NCI-H1436 (cell line): ENCODE results near the gene LRRC75A.

Experiments
- DNase-seq: peaks from one replicate; lab custom pipeline; 2025; lab: John Stamatoyannopoulos, UW

Gene LRRC75A

DNA sequence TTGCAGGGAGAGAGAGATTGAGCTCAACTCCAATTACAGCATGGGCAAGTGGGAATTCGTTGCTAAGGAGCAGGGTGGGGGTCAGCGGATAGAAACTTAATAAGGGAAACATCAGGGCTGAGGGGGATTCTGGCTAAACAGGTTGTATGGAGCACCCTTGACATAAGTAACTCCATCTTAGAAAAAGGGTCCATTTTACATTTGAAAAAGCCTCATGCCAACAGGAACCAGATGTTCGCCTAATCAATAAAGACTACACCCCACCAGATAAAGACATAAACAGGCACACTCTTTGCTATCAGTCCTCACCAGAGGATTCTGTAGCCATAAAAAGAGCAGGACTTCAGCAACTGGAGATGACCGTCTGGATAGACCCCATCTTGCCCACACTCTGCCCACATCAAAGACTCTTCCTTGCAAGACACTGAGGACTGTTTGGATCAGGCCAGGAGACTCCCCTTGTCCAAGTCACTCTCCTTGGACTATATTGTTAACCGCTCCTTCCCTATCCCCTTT is 1.6 kb upstream of the LRRC75A start:
- DNase-seq, result no peak

DNA sequence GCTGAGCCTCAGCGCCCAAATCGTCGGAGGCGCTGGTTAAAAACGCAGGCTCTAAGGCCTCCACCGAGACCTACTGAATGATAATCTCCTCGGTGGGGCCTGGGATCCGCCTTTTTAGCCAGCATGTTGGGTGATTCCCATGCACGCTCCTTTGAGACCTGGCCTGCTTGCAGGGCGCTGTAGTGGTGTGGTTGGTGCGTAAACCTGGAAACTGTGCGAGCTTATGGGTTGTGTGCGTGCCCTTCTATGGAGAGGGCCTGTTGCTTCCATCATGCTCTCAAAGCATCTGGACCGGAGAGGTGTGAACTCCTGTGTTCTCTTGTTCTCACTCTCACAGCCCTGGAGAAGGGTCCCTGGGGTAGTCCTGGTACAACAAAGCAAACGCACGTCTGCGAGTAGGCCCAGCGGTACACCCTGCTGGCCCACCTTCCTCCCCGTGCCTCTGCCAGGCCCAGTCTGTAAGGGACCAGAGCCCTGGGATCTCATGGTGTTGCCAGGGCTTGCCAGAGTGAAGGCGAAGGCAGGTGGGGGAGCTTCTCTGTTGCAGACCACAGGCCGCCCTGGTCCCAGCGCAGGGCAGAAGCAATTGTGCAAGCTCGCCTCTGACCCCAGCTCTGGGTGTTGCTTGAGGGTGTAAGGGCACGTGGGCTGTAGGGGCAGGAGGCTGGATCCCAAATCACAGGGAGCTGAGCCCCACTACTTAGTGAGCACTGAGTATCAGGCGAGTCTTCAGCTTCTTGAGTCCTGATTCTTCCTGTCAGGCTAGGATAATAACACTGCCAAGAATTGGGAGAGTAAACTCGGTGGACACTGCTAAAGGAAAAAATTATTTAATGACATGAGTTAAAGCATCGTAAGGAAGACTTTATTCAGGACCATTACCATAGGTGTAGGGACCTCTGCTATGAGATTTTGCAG is 879 bp upstream of the LRRC75A start:
- DNase-seq, result no peak

DNA sequence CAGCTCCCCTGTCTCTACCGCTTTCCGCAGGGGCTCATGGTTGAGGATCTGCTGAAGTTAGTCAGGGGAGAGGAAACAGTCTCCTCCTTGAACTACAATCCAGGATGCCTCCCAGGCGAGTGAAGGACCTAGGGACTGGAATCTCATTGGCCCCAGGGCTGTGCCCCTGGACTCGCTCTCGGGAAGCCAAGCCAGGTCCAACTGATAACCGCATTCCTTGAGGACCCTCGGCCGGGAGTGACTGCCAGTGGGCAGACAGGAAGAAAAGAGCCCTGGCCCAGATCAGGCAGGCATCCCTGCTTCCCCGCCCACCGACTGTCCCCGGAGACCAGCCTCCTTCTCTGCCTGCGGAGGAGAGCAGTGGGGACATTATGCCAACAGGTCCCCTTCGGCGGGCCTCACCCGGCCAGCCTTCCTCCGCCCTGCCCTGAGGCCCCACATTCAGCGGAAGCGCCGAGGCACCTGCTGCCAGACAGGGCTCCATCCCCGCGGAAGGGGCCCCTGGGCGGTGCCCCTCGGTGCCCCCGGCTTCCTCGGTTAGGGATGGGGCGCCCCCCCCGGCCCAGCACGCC is 776 bp downstream of the LRRC75A start:
- peak; percentile 55 for DNase-seq

DNA sequence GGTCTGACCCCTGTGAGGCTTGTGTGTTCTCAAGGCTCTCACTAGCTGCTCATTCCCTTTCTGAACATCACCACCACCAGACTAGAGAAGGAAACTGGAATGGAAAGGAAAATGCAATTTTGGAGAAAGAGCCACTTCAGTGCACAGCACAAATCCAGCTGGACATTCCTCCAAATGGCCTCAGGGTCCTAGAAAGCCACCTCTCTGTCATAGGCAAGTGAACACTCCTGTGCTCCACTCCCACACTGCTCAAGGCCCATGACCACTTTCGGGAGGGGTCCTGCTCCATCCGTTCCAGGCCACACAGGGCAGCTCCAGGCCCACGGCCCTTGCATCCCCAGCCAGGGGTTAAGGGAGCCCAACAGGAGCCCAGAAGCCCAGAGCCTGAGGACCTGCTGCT is 2.6 kb downstream of the LRRC75A start:
- DNase-seq, result no peak

DNA sequence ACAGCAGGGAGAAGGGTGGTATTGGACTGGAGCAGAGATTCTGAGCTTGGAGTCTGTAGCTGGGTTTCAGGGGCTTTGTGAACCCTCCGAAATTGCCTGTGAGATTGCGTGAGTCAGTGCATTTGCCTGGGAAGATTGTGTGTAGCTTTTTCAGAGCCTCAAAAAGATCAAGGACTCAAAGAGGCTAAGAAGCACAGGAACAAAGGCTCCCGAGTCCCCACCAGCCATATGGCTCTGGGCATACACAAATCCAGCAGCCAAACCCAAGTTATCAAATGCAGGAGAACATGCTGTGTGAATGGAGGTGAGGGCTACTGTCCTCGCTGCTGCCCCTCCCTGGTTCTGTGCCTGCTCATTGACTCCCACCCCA is 3.0 kb downstream of the LRRC75A start:
- DNase-seq, result no peak

DNA sequence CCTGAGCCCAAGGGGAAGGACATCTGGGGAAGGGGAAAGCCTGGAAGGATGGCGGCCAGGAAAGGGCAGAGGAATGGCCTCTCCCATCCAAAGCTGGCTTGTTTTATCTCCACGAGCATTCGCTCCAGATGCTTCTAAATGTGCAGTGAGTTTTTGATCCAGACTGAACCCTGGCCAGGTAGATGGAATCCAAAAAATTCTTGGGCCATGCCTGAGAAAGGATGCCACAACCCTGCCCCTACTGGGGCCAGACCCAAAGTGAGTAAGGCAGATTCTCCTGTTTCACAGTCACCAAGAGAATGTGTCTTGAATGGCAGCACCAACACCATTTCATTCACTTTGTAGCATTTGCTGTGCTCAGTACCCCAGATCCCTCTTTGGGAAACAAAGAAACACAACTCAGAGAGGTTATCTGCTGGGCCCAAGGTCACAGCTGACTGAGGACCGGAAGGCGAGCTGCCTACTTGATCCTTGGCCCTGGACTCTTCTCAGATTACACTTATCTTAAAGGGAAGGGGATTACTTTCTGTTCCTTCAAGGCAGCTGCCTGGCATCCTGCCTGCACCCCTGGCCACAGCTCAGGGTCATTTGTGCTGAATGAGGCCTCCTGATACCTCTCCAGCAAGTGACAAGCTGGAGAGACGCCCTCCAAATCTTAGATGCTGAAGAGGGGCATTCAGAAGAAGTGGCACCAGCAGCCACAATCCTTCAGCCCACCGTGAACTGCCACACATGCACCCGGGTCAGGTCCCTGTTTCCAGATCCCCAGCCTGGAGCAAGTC is 3.6 kb downstream of the LRRC75A start:
- no peak for DNase-seq

DNA sequence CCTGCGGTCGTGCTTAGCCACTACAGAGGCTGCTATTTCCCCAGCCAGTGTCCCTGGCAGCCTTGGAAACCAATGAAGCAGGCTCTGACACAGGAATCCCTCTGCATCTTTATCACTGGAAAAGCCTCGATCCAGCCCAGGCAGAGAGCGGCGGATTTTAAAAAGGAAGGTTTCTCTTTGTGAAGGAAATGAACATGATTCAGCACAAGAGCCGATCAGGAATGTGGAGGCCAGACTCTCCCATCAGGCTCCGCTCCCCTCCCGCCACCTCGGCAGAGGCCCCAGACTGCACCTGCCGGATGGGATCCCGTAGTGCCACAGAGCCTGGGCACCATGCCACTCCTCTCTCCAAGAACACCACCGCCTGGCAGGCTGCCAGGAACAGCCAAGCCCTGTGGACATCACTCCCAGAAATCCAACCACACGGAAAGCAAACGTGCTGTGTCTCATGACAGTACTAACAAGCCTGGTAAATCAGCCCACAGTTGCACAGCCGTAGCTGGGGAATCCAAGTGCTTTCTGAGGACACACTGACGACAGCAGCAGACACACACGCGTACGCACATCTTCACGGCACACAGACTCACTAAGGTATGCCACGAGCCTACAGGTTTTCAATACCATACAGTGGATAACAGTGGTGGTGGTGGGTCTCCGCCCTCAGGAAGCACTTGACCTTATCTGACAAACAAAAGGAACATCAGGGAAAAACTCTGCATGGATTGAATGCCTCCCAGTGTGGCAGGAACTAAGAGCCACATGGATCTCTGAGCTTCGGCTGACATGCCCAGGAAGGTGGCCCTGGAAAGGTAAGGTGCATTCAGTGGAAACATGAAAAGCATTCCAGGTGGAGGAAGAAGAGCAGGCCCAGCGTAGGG is 5.4 kb downstream of the LRRC75A start:
- peak; percentile 80 for DNase-seq

DNA sequence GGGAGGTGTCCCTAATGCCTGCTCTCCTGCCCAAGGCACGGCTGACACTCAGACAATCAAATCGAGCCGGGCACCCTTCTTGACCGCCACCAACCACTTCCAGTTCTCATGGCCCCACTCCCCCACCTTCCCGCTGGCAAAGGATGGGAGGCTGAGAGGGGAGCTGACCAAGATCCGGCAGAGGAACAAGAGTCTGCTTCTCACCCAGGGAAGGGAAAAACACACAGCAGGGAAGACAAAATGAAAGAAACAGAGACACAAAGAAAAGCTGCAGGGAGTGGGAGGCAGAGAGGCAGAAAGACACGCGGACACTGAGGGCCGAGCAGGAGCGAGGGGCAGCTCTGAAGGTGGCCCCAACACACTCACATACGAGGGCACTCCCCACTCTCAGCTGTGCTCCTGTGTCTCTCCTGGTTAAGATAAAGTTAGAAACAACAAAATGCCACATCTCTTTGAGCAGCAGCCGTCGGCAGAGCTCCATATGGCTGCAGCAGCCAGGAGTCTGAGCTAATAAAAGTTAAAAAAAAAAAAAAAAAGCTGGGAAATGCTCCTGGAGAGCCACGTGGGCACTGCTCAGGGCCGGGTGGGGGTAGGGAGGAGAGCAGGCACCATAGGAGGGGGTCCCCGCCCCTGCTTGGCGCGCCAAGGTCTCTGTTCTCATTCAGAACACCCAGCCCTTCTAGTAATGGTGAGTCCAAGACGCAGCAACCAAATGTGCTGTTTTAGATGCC is 7.4 kb downstream of the LRRC75A start:
- DNase-seq, result no peak

DNA sequence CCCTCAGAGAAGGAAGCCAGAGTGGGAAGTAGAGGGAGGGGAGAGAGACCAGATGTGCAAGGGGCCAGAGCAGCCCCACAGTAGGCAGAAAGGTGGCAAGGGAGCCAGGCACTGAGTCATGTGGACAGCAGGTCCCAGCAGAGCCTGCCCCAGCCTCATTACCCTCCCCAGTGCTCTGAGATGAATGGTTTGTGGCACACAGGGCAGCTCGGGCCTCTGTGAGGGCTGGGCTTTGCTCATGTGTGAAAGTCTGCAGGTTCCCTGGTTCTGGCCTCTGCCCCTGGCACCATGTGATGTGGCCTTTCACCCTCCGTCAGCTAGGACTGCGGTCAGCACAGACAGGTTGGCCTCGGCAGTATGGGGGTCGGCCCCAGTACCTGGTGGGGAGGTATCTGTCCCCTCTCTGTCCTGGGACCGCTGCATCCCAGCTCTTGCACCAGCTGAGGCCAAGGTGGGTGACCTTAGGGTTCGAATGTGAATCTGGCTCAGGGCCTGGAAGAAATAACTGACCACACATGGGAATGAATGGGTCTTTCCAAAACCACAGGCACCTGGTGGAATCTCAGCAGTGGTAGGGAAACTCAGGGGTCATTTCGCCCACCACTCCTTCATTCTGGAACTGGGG is 8.9 kb downstream of the LRRC75A start:
- DNase-seq, result no peak

DNA sequence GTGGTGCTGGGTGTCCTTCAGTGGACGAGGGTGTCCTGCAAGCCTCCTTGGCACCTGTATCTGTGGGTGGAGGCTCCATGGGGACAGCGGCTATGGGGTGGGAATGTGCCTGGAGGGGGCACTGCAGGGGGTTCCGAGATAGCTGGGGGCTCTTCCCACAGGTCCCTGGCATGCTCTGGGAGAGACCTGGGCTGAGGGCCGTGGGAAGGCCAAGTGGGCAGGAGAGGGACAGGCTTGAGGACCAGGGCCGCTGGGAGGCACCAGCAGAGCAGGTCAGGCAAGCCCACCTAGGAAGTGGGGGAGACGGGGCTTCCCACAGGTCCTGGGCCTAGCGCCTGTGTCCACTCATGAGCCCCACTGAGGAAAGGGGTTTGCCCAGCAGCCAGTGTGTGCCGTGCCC is 9.7 kb downstream of the LRRC75A start:
- no peak for DNase-seq

DNA sequence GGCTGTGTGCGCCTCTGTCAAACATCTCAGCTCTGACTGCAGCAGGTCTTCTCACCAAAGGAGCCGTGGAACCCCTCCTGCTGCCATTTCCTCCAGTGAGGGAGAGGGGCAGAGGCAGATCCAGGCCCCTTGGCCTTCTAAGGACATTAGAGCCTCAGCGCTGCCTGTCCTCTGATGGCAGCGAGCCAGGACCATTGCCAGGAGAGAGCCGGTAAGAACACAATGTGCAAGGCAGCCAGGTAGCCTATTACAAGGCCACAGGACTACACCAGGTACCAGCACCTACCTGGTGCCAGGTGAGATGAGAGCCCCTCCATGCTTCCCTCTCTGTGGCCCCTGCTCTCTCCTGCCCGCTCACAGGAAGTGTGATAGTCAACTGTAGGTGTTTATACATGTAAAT is 11.0 kb downstream of the LRRC75A start:
- DNase-seq, result no peak

DNA sequence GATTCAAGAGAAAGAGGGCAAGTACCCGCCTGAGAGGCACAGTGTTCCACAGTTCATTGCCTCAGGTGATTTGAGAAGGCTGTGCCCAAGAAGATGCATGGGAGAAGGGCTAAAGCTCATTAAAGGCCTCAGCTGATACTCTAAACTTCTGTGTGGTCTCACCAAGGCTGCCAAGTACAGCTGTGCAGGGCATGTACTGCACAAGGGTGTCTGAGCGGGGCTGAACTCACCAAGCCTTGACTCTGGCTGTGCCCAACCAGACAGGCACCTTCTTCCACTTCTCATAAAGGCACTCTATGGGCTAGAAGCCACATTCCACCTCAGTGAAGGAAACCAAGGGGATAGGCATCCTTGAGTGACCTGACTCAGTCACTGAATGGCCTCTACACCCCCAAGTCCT is 12.7 kb downstream of the LRRC75A start:
- DNase-seq, result no peak

DNA sequence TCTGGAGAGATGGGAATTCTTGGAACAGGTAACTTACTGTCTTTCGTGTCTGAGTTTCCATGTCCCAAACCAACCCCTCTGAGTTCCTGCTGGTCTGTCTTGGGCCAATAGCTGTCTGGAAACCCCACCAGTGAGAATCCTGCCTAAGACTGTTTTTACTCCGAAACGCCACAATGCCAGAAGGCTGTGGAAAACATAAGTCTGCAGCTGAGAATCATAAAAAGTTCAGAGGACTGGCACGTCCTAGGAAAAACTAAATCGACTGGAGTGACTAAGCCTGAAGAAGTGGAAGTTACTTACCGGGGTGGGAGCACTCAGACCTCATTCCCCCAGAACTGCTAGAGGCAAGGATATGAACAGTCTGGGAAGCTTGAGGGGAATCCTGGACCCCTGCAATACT is 13.3 kb downstream of the LRRC75A start:
- DNase-seq, result no peak

DNA sequence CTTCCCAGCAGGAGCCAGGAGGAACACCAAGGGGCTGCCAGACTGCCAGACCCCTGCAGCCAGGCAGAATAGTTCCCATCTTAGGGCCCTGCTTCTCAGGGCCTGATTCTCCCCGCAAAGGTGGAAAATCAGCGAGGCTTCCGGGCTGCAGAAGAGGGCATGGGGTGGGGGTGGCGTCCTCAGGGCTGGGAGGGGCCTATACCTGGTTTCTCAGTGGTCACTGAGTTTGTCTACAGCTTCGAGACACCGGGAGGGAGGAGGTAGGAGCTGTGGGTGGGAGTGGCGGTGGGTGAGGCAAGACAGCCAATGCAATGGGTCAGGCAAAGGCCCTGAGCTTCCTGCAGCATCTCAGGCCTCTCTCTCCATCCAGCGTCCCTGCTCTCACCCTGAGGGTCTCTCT is 14.3 kb downstream of the LRRC75A start:
- DNase-seq, result no peak

DNA sequence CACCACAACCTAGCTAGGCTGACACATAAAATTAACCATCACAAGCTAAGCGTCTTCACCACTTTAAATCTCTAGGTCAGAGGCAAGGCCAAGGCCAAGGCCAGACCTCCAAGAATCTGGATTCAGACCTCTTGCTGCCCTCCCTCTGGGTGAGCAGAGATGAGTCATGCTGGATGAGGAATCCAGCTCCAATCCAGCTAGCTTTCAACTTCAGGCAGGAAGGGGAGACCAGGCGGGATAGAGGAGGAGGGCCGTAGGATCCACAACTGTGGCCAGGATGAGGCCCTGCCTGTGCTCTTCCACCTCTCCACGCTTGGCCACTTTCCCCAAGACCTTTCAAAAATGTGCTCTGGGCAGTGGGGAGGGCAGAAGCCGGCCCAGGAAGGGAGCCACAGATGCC is 14.7 kb downstream of the LRRC75A start:
- DNase-seq, result no peak

DNA sequence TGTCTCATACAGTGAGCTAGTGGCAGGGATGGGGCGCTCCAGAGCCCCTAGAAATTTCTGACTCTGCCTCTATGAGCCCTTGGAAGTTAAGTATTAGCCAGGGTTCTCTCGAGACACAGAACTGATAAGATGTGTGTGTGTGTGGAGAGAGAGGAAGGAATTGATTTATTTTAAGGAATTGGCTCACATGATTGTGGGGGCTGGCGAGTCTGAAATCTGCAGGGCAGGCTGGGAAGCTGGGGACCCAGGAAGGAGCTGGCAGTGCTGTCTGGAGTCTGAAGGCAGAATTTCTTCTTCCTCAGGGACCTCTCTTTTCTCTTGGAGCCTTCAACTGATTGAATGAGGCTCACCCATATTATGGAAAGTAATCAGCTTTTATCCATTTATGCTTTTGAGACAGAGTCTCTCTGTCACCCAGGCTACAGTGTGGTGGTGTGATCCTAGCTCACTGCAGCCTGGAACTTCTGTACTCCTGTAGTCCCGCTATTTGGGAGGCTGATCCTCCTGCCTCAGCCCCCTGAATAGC is 16.8 kb downstream of the LRRC75A start:
- DNase-seq, result no peak

DNA sequence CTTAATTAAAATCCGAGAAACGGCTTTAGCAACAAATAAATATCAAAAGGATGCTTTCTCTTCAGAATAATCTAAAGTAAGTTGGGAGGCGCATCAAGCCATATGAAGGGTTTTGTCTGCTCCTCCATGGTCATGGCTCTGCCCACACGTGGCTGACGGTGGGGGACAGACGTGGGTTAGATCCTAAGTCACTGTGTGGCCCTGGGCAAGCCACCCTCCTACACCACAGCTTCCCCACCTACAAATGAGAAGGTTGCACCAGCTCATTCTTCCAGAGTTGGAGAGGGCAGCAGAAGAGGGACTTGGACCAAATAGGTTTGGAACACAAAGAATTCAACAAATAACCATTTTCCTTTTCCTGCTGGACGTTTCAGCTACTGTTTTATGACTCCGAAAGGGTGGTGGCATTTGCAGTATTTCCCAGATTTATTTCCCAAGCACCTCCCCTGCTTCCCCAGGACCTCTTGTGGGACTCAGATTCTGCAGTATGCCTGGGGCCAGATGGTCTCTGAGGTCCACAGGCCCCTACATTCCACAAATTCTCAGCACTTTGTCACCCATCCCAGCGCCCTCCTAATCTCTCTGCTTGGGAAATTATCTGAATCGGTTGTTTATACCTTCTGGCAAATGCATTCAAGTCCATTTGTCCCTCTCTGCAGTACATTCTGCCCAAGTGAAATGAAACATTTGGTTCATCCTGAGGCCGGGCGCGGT is 17.8 kb downstream of the LRRC75A start:
- no peak for DNase-seq

DNA sequence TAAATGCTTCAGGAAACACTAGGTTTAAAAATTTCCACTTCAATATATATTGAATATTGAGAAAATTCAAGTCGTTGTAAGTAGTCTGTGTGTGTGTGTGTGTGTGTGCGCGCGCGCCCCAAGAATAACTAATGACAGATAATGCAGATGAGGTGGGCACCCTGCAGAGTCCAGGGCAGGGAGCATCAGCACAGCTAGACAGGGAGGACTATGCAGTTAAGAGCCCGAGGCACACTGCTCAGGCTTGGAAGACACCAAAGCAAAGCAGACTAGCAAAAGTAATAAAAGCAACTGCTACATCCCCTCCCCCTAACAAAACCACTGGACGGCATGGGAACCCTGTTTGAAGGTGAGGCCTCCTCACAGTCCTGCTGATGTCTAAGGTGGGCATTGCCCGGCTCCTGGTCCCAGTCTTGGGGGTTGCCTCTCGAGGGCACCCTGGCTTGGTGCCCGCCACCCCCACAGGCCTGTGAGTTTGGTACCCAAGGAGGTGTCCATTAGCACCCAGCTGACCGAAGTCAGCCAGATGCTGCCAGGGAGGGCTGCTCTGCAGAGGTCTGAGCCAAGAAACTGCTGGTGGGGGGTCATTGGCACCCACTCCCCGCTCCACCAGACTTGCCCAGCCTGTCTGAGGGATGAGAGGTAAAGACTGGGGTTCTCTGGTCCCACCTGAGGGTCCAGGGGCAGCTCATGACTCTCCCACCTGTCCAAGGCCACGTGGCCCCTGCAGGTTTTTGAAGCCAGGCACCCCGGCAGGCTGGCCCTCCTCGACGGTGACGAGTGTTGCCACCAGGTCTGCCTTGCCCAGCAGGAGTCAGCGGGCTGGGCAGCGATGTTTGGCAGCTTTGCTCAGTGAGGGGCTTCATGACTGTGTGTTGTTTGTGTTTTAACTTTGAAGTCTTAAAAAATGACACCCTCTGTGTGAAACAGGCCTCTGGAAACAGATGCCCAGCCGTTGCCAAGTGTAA is 18.7 kb downstream of the LRRC75A start:
- no peak for DNase-seq

DNA sequence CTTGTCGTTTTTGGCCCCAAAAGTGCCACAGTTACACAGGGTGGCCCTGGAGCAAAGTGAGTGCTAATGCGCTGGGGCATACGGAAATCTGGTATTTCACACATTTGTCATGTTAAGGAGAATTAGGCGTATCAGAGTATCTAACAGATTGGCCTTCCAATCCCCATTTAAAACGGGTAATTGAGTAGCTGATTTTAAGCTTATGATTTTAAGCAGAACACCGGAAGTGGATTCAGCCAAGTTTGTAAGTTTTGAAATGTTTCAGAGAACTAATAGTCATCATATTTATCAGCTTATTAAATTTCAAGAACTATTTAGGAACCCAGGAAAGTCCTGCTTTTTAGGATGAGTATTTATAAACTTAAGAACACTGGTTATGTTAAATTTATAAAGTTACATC is 19.5 kb downstream of the LRRC75A start:
- DNase-seq, result no peak
